Stimulated activated CD8-positive, alpha-beta memory T cell treated with anti-CD3 and anti-CD28 coated beads, Interleukin-15, amount 100 ng/mL, for 24 hours (primary cell): Measurements from ENCODE around the gene METTL16.
A peak's percentile ranks its signal among the peaks of the same experiment; 100 is the strongest.

Source experiments
- DNase-seq: peaks from one replicate; pipeline ENCODE4 v3.0.0-alpha.2; 2020; ENCODE audit warnings: low read depth

The METTL16 gene

GRCh38 chr17:2395258-2396181 lies 116.2 kb downstream of the METTL16 start:
- no peak for DNase-seq

DNA sequence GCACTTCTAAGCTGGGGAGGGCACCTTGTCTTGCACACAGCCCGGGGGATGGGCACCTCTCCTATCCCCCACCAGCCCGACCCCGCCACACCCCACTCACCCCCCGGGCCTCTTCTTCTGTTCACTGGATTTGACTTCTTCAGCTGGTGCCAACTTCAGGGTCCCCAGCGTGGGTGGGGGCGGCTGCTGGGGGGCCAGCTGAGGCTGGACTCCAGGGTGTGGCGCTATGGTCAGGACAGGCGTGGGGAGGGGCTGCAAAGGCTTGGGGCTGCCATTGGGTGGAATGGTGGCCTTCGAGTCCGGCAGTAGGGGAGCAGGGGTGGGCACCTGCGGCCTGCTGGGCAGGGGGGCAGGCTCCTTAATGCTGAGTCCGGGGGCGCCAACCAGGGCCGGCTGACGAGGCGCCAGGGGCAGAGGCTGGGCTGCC lies 116.9 kb downstream of the METTL16 start:
- DNase-seq: no peak

DNA sequence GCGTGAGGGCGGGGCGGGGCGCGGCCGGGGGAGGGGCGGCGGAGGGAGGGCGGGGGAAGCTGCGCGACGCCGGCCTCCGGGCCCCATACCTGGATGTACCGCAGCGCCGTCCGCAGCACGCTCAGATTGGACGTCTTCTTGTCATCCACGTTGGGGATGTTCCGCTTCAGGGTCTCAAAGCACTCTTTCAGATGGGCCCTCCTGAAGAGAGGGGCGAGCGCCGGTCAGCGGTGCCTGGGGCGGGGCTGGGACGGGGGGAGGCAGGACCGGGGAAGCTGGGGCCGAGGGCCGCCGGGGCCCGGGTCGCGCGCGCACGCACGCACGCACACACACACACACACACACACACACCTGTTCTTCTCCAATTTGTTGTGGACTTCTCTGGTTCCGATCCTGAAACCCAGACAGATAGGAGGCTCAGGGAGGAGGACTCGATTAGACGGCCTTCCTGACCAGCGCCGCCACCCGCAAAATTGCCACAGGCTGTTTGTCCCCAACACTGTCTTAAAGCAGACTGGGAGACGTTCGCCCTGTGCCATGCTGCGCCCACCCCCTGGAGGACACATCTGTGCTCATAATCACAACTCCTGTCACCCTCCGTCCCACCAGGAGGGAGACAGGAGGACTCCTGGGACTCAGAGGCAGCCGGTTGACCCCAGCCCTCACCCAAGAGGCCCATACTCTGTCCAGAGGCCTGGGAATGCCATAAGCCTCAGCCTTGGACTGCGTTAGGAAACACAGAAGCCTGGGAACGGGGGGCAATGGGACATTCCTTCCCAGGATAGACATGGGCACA lies 117.5 kb downstream of the METTL16 start:
- DNase-seq: no peak

DNA sequence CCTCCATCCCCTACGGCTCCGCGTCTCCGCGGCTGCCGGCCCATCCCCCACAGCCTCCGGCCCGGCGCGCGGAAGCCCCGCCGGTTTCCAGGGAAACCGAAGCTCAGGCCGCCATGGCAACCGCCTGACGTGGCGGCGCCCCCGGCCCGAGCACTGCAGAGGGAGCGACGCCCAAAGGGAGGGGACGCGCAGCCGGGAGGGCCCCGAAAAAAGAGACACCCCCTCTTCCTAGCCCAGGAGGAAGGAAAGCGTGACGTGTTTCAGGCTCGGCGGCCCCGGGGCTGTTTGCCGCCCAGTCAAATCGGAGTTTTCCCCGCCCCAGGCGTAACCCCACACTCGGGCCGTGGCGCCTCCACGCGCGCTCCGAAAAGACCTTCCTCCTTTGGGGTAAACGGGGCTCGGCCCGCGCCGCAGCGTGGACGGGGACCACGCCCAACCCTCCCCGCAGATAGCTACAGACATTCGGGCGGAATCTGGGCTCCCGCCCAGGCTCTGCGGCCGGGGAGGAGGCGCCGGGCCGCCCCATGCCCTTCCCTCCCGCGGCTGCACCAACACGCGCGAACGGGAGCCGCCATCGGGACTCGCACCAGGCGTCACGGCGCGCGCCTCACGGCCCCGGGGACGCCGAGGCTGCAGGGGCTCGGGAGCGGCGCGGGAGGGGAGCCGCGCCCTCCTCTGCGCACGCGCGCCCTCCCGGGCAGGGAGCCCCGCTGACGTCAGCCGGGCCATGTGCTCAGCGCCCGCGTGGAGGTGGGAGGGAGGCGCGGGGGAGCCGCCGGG lies 118.3 kb downstream of the METTL16 start:
- peak; percentile 82 for DNase-seq

GRCh38 chr17:2392252-2393173 lies 119.2 kb downstream of the METTL16 start:
- DNase-seq: peak; percentile 99

DNA sequence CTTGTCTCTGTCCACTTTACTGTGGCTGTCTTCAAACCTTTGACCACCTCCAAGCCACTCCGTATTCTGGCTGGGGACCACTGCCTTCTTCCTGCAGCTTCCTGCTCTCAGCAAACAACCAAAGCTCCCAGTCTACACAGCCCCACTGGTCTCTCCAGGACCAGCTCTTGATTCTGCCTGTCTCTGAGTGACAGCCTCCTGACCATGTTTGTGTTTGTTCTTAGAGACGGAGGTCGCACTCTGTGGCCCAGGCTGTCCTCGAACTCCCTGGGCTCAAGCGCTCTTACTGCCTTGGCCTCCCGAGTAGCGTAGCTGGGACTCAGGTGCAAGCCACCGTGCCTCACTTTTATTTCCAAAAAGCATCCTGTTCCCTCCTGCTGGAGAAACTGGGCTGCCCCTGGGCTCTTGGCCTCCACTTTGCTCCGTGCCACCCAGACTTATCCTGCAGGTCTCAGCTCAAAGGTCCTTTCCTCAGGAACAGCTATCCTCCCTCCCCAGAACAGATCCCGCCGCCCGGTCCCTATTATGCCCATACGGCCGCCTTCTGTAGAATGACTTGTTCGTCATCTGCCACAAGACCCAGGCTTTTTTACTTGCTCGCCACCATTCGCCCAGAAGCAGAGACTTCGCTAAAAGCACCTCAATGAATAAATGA lies 120.0 kb downstream of the METTL16 start:
- no peak for DNase-seq

GRCh38 chr17:2390199-2390836 lies 121.4 kb downstream of the METTL16 start:
- DNase-seq: no peak

GRCh38 chr17:2388683-2389055 lies 123.0 kb downstream of the METTL16 start:
- DNase-seq: no peak

DNA sequence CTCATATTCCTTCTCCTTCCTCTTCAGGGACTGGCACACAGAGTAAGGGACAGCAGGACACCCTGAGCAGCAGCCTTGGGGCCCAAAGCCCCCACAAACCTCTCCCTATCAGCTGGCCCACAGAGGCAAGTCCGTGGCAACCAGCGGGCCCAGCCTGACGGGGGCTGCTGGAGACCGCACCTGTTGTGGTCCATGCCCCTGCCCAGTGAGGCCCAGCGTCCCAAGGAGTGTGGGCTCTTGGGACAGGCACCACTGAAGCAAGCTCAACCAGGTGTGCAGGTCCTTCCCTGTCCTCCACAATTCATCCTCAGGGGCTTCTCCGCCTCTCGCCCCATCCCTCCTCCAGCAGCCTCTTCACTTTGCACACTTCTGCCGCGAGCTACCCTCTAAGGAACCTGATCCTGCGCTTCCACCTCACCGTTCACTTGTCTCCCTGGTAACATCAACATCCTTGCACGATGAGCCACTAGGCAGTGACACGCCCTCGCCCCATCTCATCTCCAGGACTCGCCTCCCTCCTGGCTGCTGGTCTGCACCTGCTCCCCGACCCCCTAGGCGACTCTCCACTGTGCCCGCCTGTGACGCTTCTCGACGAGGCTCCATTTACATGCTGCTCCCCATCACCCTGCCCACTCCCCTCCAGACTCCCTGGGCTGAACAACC lies 123.5 kb downstream of the METTL16 start:
- no peak for DNase-seq

- DNase-seq: no peak
Observed at GRCh38 chr17:2387086-2388019, 124.3 kb downstream of the METTL16 start.

- DNase-seq: no peak
Observed at GRCh38 chr17:2386400-2387085, 125.1 kb downstream of the METTL16 start.

- no peak for DNase-seq
Observed at GRCh38 chr17:2385240-2386210, 126.2 kb downstream of the METTL16 start.

DNA sequence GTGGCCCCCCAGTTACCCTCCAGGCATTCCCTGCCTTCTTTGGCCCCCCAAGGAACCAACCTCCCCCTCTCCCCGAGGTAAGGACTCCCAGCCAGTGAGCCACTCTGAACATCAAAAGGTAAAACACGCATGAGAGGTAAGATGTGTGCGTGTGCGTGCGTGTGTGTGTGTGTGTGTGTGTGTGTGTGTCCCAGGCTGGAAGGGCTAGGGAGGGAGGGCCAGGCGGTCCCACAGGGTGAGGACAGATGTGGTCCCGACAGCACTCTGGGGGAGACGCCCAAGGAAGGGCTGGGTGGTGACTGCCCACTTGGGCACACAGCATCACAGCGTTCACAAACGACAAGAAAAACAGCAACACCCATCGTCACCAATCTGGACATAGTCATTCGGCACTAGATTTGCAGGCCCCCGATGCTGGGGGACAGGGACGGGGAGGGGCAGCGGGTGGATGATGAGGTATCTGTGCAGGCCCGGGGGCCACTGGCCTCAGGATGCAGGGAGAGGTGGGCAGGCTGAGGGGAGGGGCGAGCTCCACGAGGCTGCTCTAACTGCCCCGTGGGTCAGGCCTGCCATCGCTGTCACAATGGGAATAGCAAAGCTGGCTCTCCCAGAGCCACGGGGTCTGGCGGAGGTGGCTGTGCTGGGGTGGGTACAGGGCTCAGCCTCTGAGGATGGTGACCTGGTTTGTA lies 127.1 kb downstream of the METTL16 start:
- no peak for DNase-seq

GRCh38 chr17:2383628-2384167 lies 128.0 kb downstream of the METTL16 start:
- no peak for DNase-seq

DNA sequence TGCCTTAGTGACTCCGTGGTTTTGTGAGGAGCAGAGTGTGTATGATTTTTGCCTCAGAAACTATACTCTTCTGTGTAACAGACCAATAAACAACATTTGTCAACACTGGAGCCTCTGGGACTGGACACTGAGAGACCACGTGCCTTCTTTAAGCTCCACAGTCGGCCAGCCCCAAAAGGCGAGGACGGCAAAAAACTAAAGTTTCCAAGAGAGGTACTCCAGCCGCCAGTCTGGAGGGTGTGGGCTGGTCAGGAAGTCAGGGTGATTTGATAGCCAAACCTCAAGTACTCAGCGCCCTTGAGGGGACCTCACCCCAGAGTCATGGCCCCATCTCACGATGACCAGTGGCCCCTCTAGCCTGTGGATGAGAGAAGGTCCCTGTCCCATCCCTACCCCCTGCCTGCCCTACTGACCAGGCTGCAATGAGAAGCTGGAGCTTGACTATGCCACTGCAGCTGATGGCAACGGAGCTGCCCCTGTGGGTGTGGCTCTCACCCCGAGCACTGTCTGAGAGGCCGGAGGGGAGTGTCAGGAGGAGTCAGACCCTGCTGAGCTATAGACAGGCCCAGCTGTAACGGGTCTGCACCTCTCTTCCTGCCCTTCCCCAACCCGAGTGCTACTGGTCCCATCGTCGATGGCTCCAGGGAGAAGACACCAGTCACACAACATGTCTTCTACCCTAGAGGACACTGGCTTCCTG lies 130.6 kb downstream of the METTL16 start:
- no peak for DNase-seq
